CD4-positive, alpha-beta T cell treated with Interleukin-17A for 1 hour (primary cell): ENCODE results near the gene HES5.
"Not testable (repeated sequence)": the region's sequence is repeated elsewhere in the genome, so short reads cannot be mapped to it uniquely, and the experiment has no call there.

Experiments
- DNase-seq: peaks from one replicate; pipeline ENCODE4 v3.0.0-alpha.2; 2020

HES5 gene, protein sequence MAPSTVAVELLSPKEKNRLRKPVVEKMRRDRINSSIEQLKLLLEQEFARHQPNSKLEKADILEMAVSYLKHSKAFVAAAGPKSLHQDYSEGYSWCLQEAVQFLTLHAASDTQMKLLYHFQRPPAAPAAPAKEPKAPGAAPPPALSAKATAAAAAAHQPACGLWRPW

DNA sequence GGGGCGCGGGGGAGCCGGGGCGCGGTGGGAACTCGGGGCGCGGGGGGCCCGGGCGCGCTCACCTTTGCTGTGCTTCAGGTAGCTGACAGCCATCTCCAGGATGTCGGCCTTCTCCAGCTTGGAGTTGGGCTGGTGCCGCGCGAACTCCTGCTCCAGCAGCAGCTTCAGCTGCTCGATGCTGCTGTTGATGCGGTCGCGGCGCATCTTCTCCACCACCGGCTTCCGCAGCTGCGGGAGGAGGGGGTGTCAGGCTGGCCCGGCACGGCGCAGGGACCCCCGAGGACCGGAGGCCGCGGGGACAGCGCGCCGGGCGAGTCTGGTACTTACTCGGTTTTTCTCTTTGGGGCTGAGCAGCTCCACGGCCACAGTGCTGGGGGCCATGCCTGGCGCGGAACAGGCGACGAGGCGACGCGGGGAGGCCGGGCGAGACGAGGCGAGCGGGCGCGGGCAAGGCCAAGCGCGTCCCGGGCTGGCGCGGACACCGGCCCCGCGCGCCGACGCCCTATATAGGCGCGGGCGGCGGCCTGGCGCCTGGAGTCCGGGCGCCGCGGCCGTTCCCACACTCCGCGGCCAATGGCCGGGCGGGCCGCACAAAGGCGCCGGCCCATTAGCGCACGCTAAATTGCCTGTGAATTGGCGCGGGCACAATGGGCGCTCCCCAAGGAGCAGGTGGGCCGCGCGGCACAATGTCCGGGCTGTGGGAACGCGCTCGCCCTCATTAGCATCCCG lies at the start of gene HES5:
Gene HES5, minus strand, starts transcription at position 480 of the 729 bp plus-strand sequence. Its CDS starts 99 bp downstream, at position 381.
- DNase-seq = no peak

DNA sequence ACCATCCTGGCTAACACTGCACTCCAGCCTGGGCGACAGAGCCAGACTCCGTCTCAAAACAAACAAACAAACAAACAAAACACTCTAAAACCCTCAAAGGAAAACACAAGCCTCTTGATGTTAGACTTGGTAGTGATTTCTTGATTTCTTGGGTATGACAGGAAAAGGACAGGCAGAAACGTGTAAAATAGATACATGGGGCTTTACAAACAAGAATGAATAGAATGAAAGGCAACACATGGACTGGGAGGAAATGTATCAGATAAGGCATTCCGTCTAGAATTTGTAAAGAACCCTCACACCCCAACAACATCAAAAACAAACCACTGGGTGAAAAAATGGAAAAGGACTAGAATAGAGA lies 48.7 kb upstream of the HES5 start:
- no peak for DNase-seq

DNA sequence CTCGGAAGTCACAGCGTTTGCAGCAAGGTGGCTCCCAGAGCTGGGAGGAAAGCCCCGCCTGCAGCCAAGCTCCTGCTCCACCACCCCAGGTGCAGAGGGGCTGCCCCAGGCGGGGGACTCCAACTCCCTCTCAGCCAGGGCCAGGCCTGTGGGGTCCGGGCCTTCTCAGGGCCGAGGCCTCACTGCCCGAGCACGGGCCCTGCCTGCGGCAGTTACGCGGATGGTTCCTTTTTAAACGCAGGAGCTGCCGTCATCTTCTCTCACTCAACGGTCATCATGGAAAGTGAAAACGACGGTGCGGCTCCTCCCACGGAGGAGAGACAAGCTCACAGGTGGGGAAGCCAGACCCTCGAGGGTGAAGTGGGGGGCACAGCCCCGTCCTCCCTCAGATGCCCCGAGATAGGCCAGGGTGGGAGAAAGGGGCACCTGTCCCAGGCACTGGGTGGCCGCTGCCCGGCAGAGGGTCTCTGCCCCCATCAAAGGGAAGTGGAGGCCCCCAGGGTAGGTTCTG lies 47.6 kb upstream of the HES5 start:
- DNase-seq = peak; percentile 71

DNA sequence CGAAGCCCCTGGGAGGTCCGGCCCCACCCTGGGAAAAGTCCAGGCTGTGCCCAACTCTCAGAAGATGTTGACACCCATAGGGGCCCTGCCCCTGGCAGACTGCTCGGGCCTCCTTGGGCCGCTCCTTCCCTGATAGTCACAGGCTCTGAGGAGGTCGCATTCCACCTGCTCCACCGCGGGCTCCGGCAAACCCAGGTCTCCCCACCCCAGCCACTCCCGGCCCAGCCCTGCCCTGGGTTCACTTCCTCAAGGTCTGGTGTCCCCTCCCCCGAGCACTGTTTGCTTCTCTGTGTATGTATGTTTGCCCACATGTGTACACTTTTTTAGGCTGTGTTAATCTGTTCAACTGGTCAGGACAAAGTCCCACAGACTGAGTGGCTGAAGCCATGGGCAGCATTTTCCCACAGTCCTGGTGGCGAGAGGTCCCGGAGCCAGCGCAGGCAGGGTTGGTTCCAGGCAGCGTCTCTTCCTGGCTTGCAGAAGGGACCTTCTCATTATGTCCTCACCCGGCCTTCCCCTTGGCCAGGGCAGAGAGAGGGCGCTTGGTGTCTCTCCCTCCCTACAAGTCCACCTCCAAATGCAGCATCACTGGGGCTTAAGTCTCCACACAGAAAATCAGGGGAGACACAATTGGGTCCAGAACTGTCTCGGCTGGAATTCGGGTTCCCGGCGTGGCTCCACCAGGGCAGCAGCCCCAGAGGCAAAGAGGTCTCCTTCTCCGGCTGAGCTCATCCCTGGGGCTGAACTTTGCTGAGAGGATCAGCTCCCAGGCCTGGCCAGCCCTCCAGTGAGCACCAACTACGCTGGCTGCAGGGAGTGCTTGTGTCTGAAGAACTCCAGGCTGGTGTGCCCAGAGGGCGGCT lies 46.0 kb upstream of the HES5 start:
- no peak for DNase-seq

DNA sequence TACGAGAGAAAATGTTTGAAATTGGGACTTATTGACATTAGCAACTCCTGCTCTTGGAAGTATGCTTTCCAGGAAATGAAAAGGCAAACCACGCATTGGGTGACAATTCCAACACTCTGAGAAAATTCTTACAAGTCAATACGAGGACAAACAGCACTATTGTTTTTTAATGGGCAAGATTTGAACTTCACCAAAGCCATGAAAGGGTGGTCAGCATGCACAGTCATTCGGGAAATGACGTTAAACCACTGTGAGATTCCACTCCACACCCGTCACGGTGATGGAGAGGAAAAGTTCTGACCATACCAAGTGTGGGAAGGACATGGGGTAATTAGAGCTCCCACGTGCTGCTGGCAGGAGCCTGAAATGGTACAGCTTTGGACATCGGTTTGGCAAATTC lies 44.3 kb upstream of the HES5 start:
- DNase-seq = no peak

DNA sequence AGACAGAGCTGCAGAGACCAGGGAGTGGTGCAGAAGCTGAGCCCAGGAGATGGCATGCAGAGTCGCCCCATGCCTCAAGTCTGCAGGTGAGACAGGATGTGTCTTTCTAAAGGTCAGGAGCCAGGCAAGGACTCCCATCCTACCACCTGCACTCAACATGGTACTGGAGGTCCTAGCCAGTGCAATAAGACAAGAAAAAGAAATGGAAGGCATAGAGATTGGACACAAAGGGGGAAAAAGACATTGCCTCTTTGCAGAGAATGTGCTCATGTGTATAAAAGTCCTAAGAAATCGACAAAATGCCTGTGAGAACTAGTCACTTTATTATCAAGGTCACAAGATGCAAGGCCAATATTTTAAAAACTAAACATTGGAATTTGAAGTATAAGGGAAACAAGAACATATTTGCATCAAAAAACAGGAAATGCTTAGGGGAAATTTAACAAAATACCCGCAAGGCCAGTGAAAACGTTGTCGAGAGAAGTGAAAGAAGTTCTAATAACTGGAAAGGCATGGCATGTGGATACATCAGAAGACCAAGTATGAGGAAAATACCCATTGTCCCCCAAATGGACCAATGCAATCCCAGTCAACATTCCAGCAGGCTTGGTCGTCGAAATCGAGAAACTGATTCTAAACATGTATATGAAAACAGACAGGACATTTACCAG lies 43.3 kb upstream of the HES5 start:
- no peak for DNase-seq

DNA sequence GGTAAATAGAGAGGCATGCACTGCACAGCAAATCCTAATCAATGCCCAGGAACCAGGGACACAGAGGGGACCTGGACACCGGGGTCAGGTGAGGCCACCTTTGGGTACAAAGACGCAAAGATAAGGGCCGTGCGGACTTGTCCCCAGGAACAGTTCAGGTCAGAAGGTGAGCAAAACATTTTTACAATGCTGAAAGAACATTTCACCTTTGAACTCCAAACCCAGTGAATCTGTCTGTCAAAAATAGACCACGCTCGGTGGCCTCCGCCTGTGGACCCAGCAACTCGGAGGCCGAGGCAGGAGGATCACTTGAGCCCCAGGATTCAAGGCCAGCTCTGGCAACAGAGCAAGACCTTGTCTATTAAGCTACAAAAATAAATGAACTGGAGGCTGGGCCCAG lies 41.3 kb upstream of the HES5 start:
- DNase-seq = no peak

DNA sequence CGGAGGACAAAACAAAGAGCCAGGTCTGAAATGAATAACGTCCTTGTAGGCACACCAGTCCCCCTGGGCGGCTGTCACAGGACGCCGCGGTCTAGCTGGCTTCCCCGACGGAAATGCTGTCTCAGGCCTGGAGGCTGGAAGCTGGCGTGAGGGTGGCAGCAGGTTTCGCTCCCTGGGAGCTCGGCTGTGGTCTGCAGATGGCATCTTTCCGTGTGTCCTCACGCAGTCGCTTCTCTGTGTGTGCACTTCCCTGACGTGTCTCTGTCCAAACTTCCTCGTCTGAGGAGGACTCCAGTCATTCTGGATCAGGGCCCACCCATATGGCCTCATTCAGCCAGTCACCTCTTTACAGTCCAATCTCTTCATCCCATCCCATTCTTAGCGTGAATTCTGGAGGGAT lies 40.3 kb upstream of the HES5 start:
- DNase-seq = no peak

DNA sequence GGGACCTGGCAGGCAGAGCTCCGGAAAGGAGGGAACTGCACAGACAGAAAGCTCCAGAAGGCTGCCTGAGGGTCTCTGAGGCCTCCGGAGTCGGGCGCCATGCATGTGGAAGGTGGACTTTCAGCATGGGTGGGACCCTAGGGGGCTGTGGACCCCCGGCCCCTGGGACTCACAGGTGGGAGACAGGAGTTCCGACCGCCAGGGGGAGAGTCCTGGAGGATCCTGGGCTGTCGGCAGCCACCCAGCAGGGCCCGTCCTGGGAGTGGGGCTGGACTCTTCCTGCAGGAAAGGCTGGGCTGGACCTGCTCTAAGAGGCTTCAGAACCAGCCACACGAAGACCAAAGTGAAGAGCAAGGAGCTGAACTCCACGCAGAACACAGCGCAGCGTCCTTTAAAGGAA lies 39.6 kb upstream of the HES5 start:
- not testable (repeated sequence) for DNase-seq

DNA sequence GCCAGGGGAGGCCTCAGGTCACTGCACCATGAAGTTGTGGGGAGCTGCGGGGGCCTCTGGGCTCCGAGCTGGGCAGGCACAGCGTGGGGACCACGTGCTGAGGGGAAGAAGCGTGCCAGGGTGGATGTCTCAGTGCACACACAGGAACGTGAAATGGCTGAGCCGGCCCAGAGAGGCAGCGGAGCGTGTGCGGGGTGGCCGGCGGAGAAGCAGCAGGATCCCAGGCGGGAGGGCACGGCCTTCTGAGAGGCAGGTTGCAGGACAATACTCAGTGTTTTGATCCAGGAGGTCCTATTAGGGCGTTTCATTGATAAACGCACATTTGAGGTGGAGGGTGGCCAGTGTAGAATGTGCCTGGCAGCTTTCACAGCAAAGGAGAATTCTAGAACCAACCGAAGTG lies 39.0 kb upstream of the HES5 start:
- DNase-seq = no peak

DNA sequence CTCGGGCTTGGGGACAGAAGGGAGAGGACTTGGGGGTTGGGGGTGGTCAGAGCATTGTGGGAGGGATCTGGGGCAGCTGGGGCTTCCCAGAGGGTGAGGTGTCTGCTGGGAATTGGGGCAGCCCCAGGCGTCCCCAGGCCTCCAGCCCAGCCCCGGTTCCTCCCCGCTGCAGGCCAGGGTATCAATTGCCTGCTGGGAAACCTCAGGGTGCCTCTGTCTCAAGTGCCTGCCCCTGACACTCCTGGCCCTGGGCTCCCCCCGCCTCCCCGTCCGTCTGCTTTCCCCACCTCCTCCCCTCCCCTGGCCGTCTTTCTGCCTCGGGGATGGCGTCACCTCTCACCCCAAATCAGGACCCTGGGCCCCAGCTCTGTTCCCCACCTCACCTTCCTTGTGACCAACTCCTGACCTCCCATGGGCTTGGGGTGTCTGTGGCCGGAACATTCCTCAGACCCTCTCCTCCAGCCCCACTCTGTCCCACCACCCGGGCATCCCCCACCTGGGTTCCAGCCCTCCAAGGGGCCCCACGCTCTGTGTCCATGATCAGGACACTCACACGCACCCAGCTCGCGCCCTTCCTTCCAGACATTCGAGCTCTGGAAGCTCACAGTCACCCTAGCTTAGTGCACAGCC lies 38.2 kb upstream of the HES5 start:
- DNase-seq = not testable (repeated sequence)

DNA sequence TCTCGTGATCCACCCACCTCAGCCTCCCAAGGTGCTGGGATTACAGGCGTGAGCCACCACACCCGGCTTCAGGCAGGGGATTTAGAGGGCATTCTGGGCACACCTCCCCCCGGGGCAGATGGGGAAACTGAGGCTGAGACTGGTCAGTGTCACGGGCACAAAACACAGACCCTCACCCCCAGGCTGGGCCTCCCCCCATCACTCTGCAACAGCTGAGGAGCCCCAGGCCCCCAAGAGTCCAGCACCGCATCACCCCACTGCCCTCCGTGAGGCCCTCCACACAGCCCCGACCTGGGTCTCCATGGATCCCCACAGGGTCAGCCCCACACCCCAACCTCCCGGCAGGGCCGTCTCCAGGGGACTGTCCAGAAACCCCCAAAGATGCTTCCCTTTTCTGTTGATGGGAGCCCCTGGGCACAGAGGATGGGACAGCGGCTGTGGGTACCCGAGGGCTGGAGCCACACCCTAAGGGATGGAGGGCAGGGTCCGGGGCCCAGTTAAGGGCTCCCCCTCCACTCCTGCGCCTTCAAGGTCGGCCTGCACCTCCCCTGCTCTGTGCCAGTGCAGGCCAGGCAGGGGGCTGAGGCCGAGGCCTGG lies 37.1 kb upstream of the HES5 start:
- no peak for DNase-seq

DNA sequence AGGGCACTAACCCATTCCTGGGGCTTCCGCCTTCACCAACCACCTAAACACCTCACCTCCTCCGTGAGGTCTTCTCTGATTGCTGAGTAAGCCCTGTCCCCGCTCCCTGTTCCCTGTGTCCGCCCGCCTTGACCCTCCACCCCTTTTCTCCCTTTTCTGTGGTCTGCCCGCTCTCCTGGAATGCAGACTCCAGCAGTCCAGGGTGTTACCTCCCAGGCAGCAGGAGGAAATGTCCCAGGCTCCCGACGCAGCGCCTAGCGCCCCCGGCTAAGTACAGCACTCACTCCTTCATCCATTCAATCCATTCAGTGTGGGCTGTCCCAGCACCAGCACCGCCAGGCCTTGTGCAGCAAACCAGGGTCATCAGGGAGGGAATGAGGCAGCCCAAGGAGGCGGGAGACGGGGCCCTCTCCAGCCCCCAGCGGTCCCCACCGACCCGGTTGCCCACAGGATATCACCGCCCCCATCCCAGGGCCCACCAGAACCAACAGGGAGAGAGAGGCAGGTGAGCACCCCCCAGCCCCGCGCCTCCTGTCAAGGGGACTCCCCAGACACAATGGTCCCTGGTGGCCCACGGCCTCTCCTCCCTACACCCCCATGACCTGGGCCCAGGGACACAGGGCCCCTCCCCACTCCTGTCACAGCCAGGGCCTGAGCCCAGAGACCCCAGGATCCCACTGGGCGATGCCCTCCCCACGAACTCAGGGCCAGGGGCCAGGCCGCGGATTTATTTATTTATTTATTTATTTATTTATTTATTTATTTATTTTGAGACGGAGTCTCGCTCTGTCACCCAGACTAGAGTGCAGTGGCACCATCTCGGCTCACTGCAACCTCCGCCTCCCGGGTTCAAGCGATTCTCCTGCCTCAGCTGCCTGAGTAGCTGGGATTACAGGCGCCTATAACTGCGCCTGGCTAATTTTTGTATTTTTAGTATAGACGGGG lies 36.3 kb upstream of the HES5 start:
- DNase-seq = no peak

DNA sequence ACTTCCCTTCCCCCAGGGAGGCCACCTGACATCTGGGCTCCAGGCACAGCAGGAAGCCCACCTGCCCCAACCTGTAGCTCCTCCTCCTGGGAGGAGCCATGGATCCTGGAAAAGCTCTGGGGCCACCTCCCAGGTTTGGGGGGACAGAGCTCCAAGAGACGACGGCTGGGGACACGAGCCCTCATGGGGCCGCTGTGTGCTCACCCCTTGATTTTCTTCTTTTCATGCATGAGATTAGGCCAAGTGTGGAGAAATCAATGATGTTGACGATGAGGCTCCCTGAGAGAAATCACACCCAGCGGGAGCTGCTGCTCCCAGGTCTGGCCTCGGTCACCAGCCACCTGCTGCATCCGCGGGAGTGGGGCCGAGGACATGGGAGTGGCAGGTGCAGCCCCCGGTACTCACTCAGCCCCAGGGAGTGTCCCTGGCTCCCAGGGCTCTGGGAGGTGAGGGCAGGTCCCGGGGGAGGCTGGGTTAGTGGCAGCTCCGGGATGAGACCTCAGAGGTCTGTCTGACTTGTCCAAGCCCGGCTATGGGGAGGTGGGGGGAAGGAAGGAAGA lies 34.8 kb upstream of the HES5 start:
- no peak for DNase-seq

DNA sequence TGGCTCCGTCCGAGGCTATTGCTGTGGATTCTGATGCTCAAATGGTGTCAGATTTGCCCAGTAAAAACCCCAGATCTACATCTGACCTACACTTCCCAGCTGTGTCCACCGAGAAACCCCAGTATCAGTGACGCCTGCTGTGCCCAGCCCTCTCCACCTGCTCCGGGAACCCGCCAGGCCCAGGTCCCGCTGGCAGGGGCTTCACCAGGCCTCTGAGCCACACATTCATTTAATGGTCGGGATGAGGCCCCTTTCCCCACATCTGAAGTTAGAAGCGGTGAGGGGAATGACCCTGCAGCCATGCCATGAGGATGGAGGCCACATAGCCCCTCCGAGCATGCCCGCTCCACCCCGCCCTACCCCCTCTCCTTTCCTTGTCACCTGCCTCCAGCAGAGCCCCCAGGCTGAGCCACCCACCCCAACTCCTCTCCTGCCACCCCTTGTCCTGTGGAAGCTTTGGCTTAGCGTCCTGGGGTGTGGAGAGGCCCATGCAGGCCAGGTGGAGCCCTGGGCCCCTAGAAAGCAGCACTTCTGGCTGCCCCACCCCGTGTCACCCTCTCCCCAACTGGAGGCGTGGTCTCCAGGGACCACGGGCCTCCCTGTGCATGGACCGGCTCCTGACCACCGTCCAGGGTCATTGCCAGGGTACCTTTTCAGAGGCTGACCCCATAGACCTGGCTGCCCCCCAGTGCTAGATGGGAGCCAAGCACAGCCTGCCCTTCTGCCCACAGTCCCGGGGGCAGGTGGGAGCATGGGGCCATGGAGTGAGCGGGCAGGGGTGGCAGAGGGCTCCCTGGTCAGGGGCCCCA lies 34.1 kb upstream of the HES5 start:
- DNase-seq = no peak

DNA sequence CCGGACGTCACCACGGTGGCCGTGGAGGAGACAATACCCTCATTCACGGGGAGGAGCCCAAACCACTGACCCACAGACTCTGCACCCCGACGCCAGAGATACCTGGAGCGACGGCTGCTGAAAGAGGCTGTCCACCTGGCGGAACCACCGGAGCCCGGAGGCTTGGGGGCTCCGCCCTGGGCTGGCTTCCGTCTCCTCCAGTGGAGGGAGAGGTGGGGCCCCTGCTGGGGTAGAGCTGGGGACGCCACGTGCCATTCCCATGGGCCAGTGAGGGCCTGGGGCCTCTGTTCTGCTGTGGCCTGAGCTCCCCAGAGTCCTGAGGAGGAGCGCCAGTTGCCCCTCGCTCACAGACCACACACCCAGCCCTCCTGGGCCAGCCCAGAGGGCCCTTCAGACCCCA lies 33.1 kb upstream of the HES5 start:
- DNase-seq = no peak

DNA sequence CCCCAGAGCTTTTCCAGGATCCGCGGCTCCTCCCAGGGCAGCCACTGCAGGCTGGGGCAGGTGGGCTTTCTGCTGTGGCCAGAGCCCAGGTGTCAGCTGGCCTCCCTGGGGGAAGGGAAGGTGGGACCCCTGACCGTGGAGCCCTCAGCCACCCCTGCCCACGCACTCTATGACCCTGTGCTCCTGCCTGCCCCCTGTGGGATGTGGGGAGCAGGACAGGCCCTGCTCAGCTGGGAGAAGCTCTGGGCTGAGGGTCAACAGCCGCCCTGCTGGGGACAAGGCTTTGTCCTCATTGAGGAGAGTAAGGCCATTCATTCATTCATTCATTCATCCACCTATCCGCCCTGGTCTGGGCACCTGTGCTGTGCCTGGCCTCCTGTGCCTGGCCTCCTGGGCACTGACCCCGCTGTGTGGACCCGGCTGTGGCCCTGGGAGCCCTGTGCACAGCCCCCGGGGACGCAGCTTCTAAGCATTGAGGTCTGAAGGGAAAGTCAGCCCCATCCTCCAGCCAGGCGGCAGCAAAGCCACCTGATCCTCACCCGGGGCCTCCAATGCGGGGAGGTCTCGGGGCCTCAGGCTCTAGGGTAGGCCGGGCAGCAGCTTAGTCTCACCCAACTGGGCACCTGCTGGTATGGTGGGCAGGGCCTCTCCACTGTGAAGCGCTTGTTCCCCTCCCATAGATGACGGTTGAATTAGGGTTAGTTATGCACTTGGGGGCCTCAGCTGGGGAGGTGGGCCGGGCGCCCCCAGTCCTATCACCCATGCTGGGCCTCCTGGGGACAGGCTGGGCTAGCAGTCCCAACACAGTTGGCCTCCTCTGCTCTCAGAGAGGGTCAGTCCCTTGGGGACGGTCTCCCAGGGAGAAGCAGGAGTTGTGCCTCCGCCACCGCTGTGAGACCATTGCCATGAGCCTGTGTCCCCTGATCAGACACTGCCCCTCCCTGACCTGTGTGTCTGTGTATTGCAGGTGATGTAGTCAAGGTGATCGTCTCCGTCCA lies 32.1 kb upstream of the HES5 start:
- DNase-seq = no peak

DNA sequence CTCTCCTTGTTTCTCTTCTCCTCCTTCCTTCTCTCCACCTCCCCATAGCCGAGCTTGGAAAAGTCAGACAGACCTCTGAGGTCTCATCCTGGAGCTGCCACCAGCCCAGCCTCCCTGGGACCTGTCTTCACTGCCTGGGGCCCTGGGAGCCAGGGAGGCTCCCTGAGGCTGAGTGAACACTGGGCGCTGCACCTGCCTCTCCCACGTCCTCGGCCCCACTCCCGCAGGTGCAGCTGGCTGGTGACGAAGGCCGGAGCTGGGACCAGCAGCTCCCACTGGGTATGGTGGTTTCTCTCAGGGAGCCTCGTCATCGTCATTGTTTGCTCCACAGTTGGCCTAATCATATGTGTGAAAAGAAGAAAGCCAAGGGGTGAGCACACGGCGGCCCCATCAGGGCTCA lies 31.4 kb upstream of the HES5 start:
- no peak for DNase-seq
